ENCODE data around the gene CEPT1. TPM values are rescaled to one million over a fixed set of nuclear protein-coding genes. Genes with fewer than 3 reads are reported as not detected.
A peak's percentile ranks its signal among the peaks of the same experiment; 100 is the strongest.

CEPT1 gene
- total RNA-seq, 1 experiment from 2014 or later: 29.3 TPM

- POLR2A ChIA-PET: no interaction called here
- Mint-ChIP-seq H3K36me3 (peaks cover 51% of the 10 kb centered on the region), H3K9me3 (no peaks in the 10 kb centered on the region), H3K4me3 (no peak overlapping the region), H3K4me1 (peaks cover 6% of the 10 kb centered on the region), H3K27ac (no peak overlapping the region), H3K27me3 (ENCODE audit: low read depth) (no peaks in the 10 kb centered on the region)
- TF ChIP-seq NFE2L1 (CRISPR knock-in tag; IDR thresholded peaks at IDR 0.05) (no peak), MYBL2 (CRISPR knock-in tag; IDR thresholded peaks at IDR 0.05) (no peak), MXD4 (CRISPR knock-in tag; IDR thresholded peaks at IDR 0.05; ENCODE audit: borderline replicate concordance) (no peak)
- DNase-seq (ENCODE audit: low spot score) (no peak), ATAC-seq (no peak)
- CTCF ChIA-PET: no interaction called here
Observed at GRCh38 chr1:111148376-111148881, 8.4 kb downstream of the CEPT1 start.

- Mint-ChIP-seq H3K4me1 (no peaks in the 10 kb centered on the region), H3K9me3 (no peaks in the 10 kb centered on the region), H3K27me3 (ENCODE audit: low read depth) (no peaks in the 10 kb centered on the region), H3K27ac (peak overlapping the region; percentile 51), H3K4me3 (no peak overlapping the region), H3K36me3 (peaks cover 56% of the 10 kb centered on the region)
- no peak for TF ChIP-seq GABPB1 (CRISPR knock-in tag; IDR thresholded peaks at IDR 0.05)
- no peak for TF ChIP-seq EMX1 (CRISPR knock-in tag; IDR thresholded peaks at IDR 0.05)
- no peak for TF ChIP-seq ZNF232 (CRISPR knock-in tag; IDR thresholded peaks at IDR 0.05)
- DNase-seq (ENCODE audit: low spot score) (no peak), ATAC-seq (no peak)
- ChIA-PET POLR2A (interaction anchor here (1.0 kb wide), 1 partner anchor 13 kb away, joined by 3 read pairs; no protein-coding TSS in a partner anchor), CTCF (no interaction called here)
Observed at GRCh38 chr1:111151838-111152237, 11.8 kb downstream of the CEPT1 start.

- Mint-ChIP-seq H3K36me3 (peaks cover 45% of the 10 kb centered on the region), H3K27ac (no peak overlapping the region), H3K4me1 (no peaks in the 10 kb centered on the region), H3K4me3 (no peak overlapping the region), H3K9me3 (no peaks in the 10 kb centered on the region), H3K27me3 (ENCODE audit: low read depth) (no peaks in the 10 kb centered on the region)
- CTCF ChIA-PET: no interaction called here
- ATAC-seq (no peak), DNase-seq (ENCODE audit: low spot score) (no peak)
- POLR2A ChIA-PET: no interaction called here
- TF ChIP-seq ZNF425 (CRISPR knock-in tag; conservative IDR thresholded peaks at IDR 0.05) (no peak), HMGA2 (CRISPR knock-in tag; IDR thresholded peaks at IDR 0.05) (peak; percentile 93), ATF1 (CRISPR knock-in tag; IDR thresholded peaks at IDR 0.05) (no peak), ZNF532 (CRISPR knock-in tag; IDR thresholded peaks at IDR 0.05; ENCODE audit: borderline replicate concordance) (no peak)
Observed at GRCh38 chr1:111154021-111154999, 14.3 kb downstream of the CEPT1 start.

- DNase-seq (ENCODE audit: low spot score) (no peak), ATAC-seq (no peak)
- H3K4me3 Mint-ChIP-seq: no peak overlapping the region
- H3K4me1 Mint-ChIP-seq: no peaks in the 10 kb centered on the region
- H3K27me3 Mint-ChIP-seq (ENCODE audit: low read depth): no peaks in the 10 kb centered on the region
- peaks cover 18% of the 10 kb centered on the region for H3K36me3 Mint-ChIP-seq
- ChIA-PET CTCF (no interaction called here), POLR2A (no interaction called here)
- no peak overlapping the region for H3K27ac Mint-ChIP-seq
- no peaks in the 10 kb centered on the region for H3K9me3 Mint-ChIP-seq
- TF ChIP-seq KAT7 (CRISPR knock-in tag; IDR thresholded peaks at IDR 0.05; ENCODE audit: borderline replicate concordance): no peak
- no peak for TF ChIP-seq E2F1 (CRISPR knock-in tag; IDR thresholded peaks at IDR 0.05)
- no peak for TF ChIP-seq CDX4 (CRISPR knock-in tag; IDR thresholded peaks at IDR 0.05; ENCODE audit: borderline replicate concordance)
- no peak for TF ChIP-seq SMAD3 (CRISPR knock-in tag; IDR thresholded peaks at IDR 0.05; ENCODE audit: borderline replicate concordance)
- TF ChIP-seq ZNF416 (CRISPR knock-in tag; IDR thresholded peaks at IDR 0.05): no peak
- TF ChIP-seq SP1 (CRISPR knock-in tag; conservative IDR thresholded peaks at IDR 0.05): no peak
- no peak for TF ChIP-seq NR2C2 (CRISPR knock-in tag; IDR thresholded peaks at IDR 0.05)
- TF ChIP-seq ZNF219 (CRISPR knock-in tag; IDR thresholded peaks at IDR 0.05; ENCODE audit: borderline replicate concordance): no peak
- TF ChIP-seq NR1H2 (CRISPR knock-in tag; IDR thresholded peaks at IDR 0.05): no peak
Observed at GRCh38 chr1:111157431-111157830, 17.4 kb downstream of the CEPT1 start.
